IPS DF 19.7 (cell line): Measurements from ENCODE around the gene RNF10.
A peak's percentile ranks its signal among the peaks of the same experiment; 100 is the strongest.
"Not testable (repeated sequence)": the region's sequence is repeated elsewhere in the genome, so short reads cannot be mapped to it uniquely, and the experiment has no call there.

ENCODE experiments used
- DNase-seq: peaks from one replicate; pipeline ENCODE4 v3.0.0-alpha.2; 2013; ENCODE audit warnings: low read depth, low spot score

Gene RNF10

GRCh38 chr12:120534203-120534702, at the start of gene RNF10:
TSS of gene RNF10 (plus strand) at chr12:120534356. CDS start at chr12:120534812, 456 bp downstream.
- peak; percentile 82 for DNase-seq

- DNase-seq: no peak
Observed at GRCh38 chr12:120485961-120486881, 47.9 kb upstream of the RNF10 start.

DNA sequence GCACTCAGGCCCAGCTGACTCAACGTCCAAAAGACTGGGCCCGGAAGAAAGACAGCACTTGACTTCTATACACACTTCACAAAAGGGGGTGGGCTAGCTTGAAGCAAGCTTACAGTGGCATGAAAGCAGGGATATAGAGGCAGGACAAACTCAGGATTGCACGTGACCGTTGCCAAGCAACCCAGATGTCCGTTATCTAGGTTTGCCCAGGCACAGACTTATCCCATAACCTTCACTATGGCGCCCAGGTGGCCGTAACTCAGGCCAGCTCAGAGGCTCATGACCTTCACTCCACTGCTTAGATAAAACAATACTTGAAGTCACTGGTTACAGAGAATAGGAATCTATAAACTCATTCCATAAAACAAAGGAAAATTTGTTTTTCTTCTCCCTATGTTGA, 46.6 kb upstream of the RNF10 start:
- not testable (repeated sequence) for DNase-seq

DNA sequence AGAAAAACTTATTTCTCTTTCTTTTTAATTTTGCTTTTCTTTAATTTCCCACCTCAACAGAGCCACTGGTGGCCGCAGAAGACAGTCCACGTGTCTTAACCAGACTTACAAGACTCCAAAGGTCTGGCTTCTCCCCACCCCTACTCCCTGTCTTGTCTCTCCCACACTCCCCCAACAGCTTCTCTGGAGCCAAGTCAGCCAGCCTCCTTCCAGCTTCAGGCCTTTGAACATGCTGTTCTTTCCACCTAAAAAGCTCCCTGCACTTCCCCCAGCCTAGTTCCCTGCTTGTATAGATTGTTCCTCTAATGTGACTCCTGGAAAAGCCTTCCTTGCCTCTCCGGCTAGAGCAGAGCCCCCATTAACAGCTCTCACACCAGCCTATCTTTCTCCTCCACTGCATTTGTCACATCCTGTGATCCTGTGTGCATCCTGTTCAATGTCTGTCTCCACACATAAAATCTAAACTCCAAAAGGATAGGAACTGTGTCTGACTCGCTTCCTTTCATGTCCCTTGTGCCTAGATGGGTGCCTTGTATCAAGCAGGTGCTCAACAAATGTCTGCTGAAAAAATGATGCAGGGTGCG, 46.0 kb upstream of the RNF10 start:
- no peak for DNase-seq

GRCh38 chr12:120489018-120489417, 45.1 kb upstream of the RNF10 start:
- DNase-seq: no peak

DNA sequence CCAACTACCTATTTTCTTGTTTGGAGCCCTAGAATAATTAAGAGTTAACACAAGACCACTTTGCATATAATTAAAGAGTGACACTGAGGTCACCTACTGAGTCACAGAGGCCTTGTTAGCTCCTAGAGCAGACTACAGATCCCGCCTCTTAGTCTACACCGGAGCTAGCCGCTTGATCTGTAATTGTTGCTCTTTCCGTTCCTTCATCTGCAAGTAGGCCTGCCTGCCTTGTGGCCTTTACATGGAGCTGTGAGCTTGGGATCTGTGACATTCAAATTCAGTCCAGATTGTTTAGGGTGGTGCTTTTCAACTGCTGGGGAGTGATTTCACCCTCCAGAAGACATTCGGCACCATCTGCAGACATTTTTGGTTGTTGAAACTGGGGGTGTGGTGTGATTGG, 43.8 kb upstream of the RNF10 start:
- no peak for DNase-seq

DNA sequence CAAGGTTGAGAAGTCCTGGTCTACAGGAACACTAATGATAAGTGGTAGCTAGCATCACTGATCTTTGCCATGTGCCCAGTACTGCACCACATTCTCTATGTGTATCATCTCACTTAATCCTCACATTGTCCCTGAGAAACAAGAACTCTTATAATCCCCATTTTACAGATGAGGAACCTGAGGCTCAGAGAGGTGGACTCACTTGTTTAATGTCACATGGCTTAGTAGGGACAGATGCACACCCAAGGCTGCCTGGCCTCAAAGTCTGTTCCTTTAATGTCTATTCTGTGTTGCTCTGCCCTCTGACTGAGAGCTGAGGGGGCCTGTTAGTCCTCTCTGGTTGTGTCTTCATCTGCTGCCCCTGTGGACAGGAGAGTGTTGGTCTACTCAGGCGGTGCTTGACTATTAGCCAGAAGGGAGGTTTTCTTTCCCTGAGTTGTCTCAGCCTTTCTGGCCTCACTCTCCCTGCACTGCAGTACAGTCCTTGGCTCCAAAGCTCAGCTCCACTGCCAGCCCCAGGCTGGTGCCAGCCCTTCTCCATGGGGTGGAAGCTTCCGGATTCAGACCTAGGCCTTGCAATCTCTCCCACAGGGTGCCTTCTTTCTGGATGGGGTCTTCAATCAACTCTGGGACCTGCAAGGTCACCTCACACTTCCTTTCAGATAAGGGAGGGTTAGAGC, 43.2 kb upstream of the RNF10 start:
- DNase-seq: no peak

DNA sequence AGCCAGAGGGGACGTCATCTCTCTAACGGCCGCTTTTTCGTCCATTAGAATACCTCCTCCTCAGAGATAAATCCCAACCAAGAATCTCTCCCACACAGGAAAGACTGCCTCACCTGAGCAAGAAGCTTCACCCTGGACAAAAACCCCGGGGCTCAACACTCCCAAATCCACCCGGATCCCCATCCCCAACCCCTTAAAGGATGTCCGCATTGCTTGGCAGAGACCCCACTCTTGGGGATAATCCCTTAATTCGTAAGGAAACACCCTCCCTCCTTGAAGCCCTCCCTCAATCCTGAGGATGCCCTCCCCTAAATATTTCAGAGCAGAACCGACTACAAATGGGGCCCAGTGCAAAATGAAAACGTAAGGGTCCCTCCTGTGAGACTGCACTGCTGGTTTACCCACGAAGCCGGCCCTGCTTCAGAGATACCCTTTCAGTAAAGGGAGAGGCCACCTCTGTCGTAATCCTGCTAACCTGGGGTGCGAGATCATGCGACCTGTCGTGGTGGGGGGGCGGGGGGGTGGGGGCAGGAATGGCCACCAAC, 38.9 kb upstream of the RNF10 start:
- DNase-seq: no peak

- peak; percentile 87 for DNase-seq
Observed at GRCh38 chr12:120495731-120496412, 38.3 kb upstream of the RNF10 start, which contains the start of gene DYNLL1. TSS of gene DYNLL1 (plus strand) at chr12:120496113. CDS start at chr12:120496422, 309 bp downstream.

DNA sequence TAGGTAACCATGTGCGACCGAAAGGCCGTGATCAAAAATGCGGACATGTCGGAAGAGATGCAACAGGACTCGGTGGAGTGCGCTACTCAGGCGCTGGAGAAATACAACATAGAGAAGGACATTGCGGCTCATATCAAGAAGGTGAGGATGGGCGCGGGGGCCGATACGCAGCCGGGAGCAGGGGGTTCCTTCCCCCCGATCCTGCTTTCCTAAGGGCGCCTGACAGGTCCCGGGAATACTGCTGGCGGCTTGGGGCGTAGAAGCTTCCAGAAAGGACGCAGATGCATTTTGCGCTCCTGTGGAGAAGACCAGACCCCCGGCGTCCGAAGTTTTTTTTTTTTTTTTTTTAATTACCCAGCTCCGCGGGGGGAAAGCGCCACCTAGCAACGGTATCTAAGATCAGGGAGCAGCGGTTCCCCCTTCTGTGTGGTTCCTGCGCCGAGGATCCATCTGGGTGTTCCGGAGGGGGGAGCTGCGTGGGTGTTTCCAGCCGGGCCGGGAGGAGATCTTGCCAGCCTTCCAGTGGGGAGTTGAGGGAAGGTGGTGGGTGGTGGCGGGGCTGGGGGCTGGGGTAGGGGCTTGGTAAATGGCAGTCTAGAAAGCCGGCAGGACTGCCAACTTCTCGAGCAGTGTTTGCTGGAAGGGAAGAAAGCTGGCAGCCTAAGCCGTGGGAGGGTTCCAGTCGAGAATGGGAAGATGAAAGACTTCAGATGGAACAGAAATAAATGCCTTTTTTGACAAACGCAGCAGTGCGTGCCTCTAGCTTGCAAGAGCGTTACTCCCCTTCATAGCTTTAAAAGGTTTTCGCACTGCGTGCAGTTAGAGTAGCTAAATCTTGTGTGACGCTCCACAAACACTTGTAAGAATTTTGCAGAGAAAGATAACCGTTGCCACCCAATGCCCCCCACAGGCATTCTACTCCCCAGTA, 37.5 kb upstream of the RNF10 start:
- DNase-seq: no peak

DNA sequence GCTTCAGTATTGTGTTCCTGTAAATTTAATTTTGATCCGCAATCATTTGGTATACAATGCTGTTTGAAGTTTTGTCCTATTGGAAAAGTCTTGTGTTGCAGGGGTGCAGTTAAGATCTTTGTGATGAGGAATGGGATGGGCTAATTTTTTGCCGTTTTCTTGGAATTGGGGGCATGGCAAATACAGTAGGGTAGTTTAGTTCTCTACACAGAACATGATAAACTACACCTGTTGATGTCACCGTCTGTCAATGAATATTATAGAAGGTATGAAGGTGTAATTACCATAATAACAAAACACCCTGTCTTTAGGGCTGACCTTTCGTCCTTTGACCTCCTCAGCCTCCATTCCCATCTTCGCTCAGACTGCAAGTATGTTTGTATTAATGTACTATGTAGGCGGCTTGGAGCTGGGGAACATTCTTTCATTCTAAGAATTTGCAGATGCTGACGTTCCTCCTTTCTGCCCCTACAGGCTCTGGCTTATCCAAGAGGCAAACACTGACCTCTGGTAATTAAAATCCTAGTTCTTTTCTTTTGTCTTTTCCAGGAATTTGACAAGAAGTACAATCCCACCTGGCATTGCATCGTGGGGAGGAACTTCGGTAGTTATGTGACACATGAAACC, 36.5 kb upstream of the RNF10 start:
- no peak for DNase-seq

DNA sequence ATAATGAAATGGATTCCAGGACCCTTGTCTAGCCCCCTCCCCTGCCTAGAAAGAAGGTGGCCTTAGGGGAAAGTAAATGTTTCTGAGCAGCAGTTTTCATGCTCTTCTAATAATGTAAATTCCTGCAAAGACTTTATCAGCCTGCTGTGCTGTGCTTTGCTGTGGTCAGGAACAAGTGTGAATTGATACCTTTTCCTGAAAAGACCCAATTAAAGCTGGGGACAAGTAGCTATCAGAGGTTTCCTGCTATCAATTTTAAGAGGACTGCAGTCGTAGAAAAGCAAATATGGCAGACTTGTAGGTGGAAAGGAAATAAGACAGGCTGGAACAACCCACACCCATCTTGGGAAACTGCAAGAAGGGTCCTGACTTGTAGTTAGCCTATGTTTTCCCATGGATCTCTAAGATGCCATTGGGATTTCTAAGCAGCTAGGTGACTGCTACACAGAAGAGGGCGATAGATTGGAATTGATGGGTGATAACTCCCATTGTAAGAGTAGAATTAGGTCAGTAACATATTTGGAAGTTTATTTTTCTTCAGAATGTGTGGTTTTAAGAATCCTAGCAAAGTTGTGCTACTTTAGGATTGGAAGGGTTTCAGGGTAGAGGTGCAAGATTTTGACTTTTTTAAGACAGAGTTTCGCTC, 35.2 kb upstream of the RNF10 start:
- no peak for DNase-seq

DNA sequence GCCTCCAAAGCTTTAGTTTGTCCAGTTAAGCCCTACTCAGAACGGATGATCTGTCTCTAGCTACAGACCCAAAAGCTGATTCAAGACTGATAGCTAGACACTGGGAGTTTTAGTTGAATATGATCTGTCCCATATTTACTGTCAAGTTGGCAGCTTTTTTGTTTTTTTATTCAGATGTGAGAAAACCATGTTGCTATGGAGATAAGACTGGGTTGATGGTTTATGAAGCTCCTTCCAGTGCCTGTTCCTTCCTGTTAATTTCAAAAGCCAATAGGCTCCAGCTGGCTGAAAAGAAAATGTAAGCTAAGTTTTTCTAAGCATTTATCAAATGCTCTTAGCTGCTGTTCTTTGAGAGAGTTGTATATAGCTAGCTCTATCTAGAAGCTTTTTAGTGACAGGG, 33.6 kb upstream of the RNF10 start:
- DNase-seq: no peak

GRCh38 chr12:120504587-120504986, 29.6 kb upstream of the RNF10 start:
- DNase-seq: no peak

DNA sequence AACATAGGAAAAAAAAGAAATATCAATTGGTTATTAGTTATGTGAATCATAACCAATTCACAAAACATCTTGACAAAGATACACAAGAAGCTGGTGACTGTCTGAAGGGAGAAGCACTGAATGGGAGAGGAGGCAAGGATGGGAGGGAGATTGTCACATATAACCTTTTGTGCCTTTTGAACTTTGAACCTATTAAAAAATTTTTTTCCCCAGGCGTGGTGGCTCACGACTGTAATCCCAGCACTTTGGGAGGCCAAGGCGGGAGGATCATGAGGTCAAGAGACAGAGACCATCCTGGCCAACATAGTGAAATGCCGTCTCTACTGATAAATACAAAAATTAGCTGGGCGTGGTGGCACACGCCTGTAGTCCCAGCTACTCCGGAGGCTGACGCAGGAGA, 25.6 kb upstream of the RNF10 start:
- no peak for DNase-seq

- DNase-seq: no peak
Observed at GRCh38 chr12:120514002-120514401, 20.2 kb upstream of the RNF10 start.

GRCh38 chr12:120515496-120515895, 18.7 kb upstream of the RNF10 start:
- DNase-seq: no peak

GRCh38 chr12:120519324-120519723, 14.8 kb upstream of the RNF10 start:
- DNase-seq: not testable (repeated sequence)

DNA sequence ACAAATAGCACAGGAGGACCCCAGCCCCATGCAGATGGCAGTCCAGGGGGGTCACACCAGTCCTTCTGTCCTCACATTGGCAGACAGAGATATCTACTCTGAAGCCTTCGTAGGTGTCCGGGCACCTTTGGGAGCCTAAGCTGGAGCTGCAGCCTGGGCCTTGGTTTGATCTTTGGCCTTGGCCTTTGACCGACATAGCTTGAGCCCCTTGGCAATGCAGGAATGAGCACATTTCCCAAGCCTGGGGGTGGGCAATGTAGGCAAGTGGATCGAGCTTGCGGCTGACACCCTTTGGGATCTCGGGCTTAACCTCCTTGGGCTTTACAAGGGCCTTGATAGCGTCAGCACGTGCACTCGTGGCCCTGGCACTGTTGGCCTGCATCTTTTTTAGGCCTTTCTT, 11.6 kb upstream of the RNF10 start:
- no peak for DNase-seq
